IPS-NIHi7 (cell line): ENCODE data around the gene DDIT4.

Experiments
- DNase-seq: peaks from one replicate; pipeline ENCODE4 v3.0.0; 2012; ENCODE audit warnings: mixed read lengths; ENCODE audit errors: extremely low spot score

DDIT4 gene

DNA sequence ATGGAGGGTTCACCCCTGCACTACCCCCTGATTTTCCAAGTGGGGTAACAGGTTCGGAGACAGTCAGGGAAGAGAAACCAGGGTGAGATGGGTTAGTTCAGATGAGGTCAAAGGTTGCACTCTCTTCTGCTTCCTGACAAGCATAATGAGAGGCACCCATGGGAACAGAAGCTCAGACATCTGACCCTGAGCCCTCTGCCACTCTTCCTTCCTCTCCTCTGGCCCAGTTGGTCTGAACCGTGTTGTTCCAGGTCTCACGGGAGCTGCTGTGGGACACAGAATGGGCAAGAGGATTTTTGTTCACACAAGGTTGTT, 42.6 kb downstream of the DDIT4 start:
- DNase-seq = no peak

DNA sequence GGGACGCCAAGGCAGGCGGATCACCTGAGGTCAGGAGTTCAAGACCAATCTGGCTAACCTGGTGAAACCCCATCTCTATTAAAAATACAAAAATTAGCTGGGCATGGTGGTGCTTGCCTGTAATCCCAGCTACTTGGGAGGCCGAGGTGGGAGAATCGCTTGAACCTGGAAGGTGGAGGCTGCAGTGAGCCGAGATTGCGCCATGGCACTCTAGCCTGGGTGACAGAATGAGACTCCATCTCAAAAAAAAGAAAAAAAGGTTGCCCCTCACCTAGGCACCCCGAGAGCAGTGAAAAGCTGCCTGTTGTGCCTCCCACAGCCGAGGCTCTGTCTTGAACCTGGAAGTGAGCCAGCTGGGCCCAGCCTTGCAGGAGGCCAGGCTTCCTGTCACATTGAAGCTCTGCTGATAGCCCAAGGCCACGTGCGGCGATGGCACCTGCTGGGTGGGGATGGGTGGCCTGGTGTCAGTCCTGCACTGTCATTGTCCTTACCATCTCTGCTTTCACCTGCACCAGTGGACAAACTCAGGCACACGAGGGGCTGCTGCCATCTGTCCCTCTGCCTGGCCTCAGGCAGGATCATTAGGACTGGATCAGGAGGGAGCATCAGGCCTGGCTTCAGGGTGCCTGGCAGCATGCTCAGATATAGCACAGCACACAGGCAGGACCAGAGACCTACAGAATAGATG, 43.2 kb downstream of the DDIT4 start:
- no peak for DNase-seq

DNA sequence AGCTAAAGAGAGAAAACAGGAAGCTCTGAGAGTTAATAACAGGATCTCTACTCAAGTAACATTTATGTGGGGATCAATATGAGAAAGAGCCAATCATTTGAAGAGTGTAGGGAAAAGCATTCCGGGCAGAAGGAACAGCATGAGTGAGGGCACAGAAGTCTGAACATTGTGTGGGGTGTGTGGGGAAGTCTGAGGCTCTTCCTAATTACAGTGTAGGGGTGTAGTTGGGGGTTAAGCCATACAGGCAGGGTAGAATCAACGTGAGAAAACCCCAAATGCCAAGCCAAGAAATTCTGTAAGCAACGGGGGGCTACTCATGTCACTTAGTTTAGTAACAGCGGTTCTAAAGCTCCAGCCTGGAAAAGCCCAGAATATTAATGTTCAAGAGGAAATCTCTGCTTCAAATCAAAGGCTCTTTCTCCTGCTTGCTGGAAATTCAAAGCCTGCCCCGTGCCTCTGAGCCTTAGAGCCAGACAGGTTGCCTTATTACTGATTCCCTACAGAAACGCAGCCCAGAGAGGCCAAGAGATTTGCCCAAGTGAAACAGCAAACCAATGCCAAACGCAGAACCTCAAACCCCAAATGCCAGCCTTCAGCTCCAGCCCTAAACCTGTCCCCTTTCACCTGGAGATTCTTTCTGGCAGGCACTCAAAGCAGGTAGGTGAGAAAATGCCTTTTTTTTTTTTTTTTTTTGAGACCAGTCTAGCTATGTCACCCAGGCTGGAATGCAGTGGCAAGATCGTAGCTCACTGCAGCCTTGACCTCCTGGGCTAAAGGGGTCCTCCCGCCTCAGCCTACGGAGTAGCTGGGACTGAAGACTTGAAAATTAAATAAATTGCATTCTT, 44.9 kb downstream of the DDIT4 start:
- DNase-seq = no peak

DNA sequence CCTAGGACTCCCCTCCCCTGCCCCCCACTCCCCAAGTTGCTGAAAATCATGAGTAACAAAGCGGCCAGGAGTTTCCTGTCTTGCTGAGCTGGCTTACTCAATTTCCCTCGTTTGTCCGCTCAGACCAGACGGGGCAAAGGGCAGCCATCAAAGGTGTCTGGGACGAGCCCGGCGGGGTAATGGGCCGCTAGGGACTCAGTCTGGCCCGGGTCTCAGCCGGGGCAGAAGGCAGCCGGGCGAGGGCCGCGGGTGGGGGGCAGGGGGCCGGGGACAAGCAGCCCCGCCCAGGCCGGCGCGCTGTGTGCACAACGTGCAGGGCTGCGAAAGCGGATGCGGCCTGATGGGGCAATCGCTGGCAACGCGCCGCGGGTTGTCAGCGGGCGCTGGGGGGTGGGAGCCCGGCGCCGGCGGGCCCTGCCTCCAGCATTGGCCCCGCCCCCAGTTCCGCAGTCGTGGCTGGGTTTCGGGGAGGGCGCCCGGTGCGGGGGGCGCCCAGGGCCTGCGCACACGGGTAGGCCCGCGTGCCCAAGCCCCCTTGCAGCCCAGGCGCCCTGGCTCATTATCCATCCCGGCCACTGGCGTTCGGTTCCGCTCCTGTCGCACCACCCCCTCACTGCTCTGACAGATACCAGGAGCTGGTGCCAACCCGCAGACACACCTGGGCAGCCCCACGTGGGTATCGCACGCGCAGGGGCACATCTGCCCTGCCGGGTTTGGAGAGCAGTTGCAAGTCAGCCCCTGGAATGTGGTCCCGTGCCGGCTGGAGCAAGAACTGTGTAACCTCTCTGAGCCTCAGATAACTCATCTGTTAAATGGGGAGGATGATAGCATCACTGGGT, 45.9 kb downstream of the DDIT4 start:
- peak; percentile 81 for DNase-seq

DNA sequence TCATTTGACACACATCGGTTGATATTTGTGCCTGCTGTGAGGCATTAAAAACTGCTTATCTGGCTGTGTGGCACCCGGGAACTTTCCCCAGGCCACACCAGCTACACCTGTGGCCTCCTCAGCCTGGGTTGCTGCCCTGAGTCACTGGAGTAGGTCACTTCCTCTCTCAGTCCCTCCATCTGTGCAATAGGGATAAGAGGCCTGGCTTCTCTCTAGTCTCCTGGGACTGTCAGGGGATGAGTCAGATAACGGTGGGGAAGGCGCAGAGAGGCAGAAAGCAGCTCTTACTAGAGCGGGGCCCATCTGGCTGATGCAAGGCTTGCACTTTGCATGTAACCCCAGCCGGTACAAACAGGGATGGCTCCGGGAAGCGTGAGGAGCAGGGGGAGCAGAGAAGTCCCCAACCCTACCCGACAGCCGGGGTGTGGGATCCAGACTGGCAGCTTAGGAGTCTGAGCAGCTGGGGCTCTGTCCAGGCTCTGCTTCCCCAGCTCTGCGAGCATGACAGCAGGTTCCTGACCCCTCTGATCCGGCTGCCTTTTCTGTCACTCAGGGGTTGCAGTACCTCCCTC, 47.0 kb downstream of the DDIT4 start:
- DNase-seq = peak; percentile 67

DNA sequence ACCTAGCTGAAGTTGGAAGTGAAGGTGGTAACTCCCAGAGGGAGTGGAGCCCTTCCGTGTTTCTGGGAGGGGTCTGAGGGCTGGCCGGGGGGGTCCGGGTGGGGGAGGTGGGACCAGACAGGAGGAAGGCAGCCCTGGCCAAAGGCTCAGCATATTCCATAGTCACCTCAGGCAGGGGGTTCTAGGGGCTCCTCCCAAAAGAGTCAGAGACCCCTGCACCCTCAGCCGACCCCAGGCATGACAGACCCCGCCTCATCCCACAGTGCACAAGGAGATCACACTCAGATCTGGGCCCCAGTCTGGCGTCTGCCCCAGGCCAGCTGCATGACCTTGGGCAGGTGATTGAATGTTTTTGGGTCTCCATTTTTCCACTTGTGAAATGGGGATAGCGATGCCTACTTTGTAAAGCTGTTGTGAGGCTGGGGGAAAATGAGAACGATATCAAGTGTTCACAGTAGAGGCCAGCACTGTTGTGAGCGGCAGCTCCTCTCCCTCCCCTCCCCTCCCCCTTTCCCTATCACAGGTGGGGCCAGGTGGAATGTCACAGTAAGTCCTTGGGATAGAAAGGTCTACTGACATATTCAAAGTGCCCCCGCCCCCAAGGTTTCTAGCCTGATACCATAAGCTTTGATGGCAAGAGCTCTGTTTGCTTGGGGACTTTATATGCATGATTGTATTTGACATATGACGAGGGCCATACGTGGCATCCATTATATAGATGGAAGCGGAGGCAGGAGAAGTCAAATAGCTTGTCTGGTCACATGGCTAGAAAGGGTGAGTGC, 47.7 kb downstream of the DDIT4 start:
- DNase-seq = no peak

DNA sequence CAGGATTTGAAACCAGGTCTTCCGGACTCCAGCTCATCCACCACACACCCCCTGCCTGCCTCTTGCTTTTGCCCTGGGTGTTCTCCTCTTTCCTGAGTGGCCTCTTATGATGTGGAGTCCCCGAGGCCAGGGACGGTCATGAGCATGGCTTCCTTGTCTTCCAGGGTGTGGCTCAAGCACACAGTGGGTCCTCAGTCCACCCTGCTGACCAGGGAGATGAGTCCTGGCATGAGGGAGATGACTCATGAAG, 48.2 kb downstream of the DDIT4 start:
- DNase-seq = no peak

DNA sequence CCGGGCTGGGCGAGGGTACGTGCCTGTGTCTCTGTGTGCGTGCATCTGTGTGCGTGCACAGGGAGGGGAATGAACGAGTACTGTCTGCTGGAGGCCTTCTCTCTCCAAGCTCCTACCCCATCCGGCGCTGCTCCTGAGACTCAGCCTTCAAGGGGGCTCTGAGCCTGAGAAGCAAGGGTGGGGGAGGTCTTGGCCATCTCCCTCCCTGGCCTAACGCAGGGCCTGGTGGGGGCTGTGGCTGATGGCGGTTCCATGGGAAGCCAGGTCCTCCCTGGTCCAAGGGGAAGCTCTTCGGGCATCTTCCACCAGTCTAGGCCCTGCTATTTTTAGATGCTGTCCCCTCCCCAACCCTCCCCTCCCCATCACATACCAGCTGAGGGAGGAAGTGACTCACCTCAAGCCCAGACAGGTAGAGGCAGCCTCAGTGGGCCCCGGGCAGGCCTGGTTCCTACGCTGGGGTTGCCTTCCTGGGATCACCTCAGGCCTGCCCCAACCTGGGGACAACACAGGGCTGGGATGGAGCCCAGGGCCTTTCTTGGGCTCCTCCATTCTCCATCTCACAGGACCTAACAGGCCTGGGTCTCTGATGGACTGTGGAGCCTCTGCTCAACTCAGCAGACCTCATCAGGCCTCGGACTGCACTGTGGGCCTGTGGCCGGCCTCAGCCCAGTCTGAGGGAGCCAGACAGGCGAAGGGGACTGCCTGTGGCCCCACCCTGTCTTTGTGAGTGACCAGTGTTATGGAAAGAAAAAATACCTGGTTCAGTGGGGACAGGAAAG, 48.7 kb downstream of the DDIT4 start:
- no peak for DNase-seq

DNA sequence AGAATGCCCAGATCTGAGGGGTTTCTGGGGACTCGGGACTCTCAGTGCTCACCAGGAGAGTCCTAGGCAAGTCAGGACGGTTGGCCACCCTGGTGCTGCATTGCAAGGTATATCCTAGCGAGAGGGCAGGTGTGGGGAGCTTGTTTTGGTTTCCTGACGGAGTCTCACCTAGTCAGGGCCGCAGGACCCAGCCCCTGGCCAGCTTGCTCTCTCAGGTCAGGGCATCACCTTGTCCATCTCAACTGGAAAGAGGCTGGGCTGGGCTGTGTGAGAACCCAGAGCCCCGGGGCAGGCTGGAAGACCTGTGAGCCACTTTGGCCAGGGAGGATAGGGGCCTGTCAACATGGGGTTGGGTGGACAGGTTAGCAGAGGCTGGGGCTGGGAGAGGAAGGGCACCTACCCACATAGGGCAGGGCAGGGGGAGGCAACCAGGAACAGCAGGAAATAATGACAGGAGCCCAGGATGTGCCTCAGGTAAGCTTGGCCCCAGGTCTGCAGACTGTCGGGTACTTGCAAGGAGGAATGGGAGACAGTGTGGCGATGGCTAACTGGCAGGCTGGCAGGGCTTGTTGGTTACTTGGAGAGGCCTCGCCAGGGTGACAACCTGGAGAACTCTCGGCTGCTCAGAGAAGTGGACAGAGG, 49.5 kb downstream of the DDIT4 start:
- no peak for DNase-seq

DNA sequence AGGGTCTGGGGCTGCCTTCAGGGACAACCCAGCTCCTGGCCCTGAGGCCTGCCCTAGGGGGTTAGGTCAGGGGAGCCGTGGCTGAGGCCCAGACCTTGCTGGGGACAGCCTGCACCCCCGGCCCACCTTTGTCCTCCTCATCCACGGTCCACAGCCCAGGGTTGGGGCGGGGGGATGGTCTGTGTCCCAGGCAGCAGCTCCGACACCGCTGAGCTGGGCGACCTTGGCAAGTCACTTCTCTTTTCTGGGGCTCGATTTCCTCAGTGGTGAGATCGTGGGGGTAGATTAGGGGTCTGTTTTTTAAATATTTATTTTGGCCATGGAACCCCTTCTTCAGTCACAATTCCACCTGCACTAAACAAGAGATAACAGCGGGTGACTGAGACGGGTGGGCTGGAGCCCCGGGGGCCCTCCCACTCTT, 50.1 kb downstream of the DDIT4 start:
- DNase-seq = no peak
